GM12878 (cell line): ENCODE data around the gene ZBTB7B. TPM values are rescaled to one million over a fixed set of nuclear protein-coding genes. Genes with fewer than 3 reads are reported as not detected.

Experiments used
- CBFB ChIP-seq: IDR thresholded peaks from 2 replicates; pipeline ENCODE4 v1.6.1; 2016; ENCODE audit warnings: antibody characterized with exemption, low read depth
- EED ChIP-seq: sonication (generic); IDR thresholded peaks from 2 replicates; pipeline ENCODE4 v1.6.1; 2016; ENCODE audit warnings: antibody characterized with exemption, low read depth
- IKZF1 ChIP-seq: fragments of 450-650 bp; conservative IDR thresholded peaks from 2 replicates; pipeline ENCODE4 v1.6.1; 2017; ENCODE audit warnings: antibody characterized with exemption, mild to moderate bottlenecking
- KDM1A ChIP-seq: fragments of 200-600 bp; sonication (generic); IDR thresholded peaks from 2 replicates; pipeline ENCODE4 v1.6.1; 2016; ENCODE audit warnings: borderline replicate concordance
- MXI1 ChIP-seq: fragments of 150-350 bp; IDR thresholded peaks from 2 replicates; pipeline ENCODE4 v1.6.1; 2011; ENCODE audit warnings: low read depth, mild to moderate bottlenecking, inconsistent platforms, low read length, improper control_type of control experiment
- RAD21 ChIP-seq: IDR thresholded peaks from 2 replicates; pipeline ENCODE4 v1.6.1; 2011; ENCODE audit warnings: mild to moderate bottlenecking, low read depth, low read length, moderate library complexity; ENCODE audit not compliant: insufficient read depth
- SP1 ChIP-seq: IDR thresholded peaks from one replicate; pipeline ENCODE4 v1.6.1; 2011; ENCODE audit warnings: low read depth, low read length
- ZNF207 ChIP-seq: fragments of 450-650 bp; IDR thresholded peaks from 2 replicates; pipeline ENCODE4 v1.6.1; 2014; ENCODE audit warnings: antibody characterized with exemption, mild to moderate bottlenecking, borderline replicate concordance
- ZZZ3 ChIP-seq: IDR thresholded peaks from 2 replicates; pipeline ENCODE4 v1.6.1; 2011; ENCODE audit warnings: low read depth; ENCODE audit not compliant: control insufficient read depth, insufficient read length
- polyA plus RNA-seq, 11 experiments: library from polyadenylated mRNA; depleted of rRNA in 4 of 11; unstranded in 6 of 11; stranded (reverse) in 5 of 11; fragments of >200 nt; fragmentation: Nextera tagmentation in 4 of 11; fragmentation: Illumina TruSeq in 1 of 11; extraction: Ambion mirVana in 4 of 11; extraction: Trizol in 1 of 11; gene quantifications; 1 replicate in 1 of 11; 2 replicates in 10 of 11; pipeline versions ENCODE4 v1.2.1 to v1.2.3, GENCODE V29; 2011 to 2016; ENCODE audit warnings: inconsistent platforms in 2 of 11, missing spikeins in 2 of 11, low read depth in 1 of 11
- total RNA-seq, 4 experiments: library from RNA; depleted of rRNA in 3 of 4; stranded (reverse); fragments of >200 nt in 3 of 4; fragmentation: Illumina TruSeq in 1 of 4; extraction: Trizol in 1 of 4; gene quantifications; 2 replicates each; pipeline versions ENCODE4 v1.2.1 to v1.2.3, GENCODE V29; 2013 to 2021
- TF ChIP-seq, protein P1 (sequence below): IDR thresholded peaks from 2 replicates; pipeline ENCODE4 v1.6.1; 2012; ENCODE audit warnings: low read depth, low read length, improper control_type of control experiment
- TF ChIP-seq, protein P2 (sequence below): fragments of 450-650 bp; IDR thresholded peaks from 2 replicates; pipeline ENCODE4 v1.6.1; 2017; ENCODE audit warnings: mild to moderate bottlenecking, moderate library complexity

ZBTB7B gene
- total and polyA plus RNA-seq, 10 of the 15 experiments (the other 5 are each of a cell fraction or from before 2014, with no cell fraction given), result 0.11 to 44.9 (median 11.3) TPM

DNA sequence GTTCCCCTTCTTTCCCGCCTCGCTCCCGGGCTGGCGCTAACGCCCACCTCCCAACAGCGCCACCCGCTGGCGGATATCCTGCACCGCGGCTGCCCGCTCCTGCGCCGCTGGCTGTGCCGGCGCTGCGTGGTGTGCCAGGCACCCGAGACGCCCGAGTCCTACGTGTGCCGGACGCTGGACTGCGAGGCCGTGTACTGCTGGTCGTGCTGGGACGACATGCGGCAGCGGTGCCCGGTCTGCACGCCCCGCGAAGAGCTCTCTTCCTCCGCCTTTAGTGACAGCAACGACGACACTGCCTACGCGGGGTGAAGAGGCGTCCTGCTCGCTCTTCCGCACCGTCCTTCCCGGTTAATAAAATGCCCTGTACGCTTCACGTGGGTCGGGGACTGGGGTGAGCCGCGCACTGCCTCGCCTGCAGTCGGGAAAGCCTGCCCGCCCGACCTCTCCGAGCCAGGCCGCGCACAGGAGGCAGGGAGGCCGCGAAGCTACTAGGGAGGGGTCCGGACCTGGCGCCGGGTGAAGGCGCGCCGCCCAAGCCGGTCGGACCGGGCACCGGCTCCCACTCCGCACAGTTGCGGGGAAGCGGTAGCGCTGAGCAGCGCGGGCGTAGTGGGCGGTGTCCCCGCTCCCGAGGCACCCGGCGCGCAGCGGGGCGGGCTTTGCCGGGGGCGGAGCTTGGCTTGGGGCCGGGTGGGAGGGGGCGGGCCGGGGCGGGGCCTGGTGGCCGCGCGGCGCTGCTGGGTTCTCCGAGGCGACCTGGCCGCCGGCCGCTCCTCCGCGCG lies 48.1 kb downstream of the ZBTB7B start, which contains the start of gene ADAM15 (continued):
- TF ChIP-seq SP1, result peak; percentile 41
- TF ChIP-seq ZNF207, result peak; percentile 76
- no peak for TF ChIP-seq KDM1A
- peak; percentile 74; the same call in 1 of the 2 replicates for TF ChIP-seq EED
- TF ChIP-seq, protein P1, sequence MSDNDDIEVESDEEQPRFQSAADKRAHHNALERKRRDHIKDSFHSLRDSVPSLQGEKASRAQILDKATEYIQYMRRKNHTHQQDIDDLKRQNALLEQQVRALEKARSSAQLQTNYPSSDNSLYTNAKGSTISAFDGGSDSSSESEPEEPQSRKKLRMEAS, result 0 out of 2 replicates have a peak, but pooled peaks have one; percentile 19
- TF ChIP-seq ZZZ3, result no peak
- peak; percentile 90 for TF ChIP-seq IKZF1
- TF ChIP-seq RAD21, result peak; percentile 35; the same call in 1 of the 2 replicates
- no peak for TF ChIP-seq CBFB
- TF ChIP-seq, protein P2, sequence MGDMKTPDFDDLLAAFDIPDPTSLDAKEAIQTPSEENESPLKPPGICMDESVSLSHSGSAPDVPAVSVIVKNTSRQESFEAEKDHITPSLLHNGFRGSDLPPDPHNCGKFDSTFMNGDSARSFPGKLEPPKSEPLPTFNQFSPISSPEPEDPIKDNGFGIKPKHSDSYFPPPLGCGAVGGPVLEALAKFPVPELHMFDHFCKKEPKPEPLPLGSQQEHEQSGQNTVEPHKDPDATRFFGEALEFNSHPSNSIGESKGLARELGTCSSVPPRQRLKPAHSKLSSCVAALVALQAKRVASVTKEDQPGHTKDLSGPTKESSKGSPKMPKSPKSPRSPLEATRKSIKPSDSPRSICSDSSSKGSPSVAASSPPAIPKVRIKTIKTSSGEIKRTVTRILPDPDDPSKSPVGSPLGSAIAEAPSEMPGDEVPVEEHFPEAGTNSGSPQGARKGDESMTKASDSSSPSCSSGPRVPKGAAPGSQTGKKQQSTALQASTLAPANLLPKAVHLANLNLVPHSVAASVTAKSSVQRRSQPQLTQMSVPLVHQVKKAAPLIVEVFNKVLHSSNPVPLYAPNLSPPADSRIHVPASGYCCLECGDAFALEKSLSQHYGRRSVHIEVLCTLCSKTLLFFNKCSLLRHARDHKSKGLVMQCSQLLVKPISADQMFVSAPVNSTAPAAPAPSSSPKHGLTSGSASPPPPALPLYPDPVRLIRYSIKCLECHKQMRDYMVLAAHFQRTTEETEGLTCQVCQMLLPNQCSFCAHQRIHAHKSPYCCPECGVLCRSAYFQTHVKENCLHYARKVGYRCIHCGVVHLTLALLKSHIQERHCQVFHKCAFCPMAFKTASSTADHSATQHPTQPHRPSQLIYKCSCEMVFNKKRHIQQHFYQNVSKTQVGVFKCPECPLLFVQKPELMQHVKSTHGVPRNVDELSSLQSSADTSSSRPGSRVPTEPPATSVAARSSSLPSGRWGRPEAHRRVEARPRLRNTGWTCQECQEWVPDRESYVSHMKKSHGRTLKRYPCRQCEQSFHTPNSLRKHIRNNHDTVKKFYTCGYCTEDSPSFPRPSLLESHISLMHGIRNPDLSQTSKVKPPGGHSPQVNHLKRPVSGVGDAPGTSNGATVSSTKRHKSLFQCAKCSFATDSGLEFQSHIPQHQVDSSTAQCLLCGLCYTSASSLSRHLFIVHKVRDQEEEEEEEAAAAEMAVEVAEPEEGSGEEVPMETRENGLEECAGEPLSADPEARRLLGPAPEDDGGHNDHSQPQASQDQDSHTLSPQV, result no peak
- TF ChIP-seq MXI1, result peak; percentile 12; the same call in 1 of the 2 replicates
